Progenitor cell of endocrine pancreas (in vitro differentiated cells): ENCODE data around the gene RASGRP3. TPM values are rescaled to one million over a fixed set of nuclear protein-coding genes. Genes with fewer than 3 reads are reported as not detected.
A peak's percentile ranks its signal among the peaks of the same experiment; 100 is the strongest.

ENCODE experiments used
- DNase-seq: peaks from one replicate; pipeline ENCODE4 v3.0.0; 2021; ENCODE audit warnings: low spot score; ENCODE audit not compliant: unreplicated experiment
- H3K27ac Mint-ChIP-seq: 2 replicates; pipeline ENCODE4 v1.8.0; 2021; ENCODE audit warnings: mild to moderate bottlenecking, moderate library complexity, mixed read lengths
- H3K27me3 Mint-ChIP-seq: 2 replicates; pipeline ENCODE4 v1.8.0; 2021; ENCODE audit warnings: mixed read lengths
- H3K36me3 Mint-ChIP-seq: 2 replicates; pipeline ENCODE4 v1.8.0; 2022; ENCODE audit warnings: mixed read lengths; ENCODE audit not compliant: insufficient read depth
- H3K4me1 Mint-ChIP-seq: 2 replicates; pipeline ENCODE4 v1.8.0; 2021; ENCODE audit warnings: low read depth, mixed read lengths
- H3K4me3 Mint-ChIP-seq: 2 replicates; pipeline ENCODE4 v1.8.0; 2021; ENCODE audit warnings: low read depth, mild to moderate bottlenecking, moderate library complexity, mixed read lengths
- H3K9me3 Mint-ChIP-seq: 2 replicates; pipeline ENCODE4 v1.8.0; 2021; ENCODE audit warnings: low read depth, mixed read lengths
- total RNA-seq: library from RNA; stranded (reverse); gene quantifications from 2 replicates; pipeline ENCODE4 v1.2.1, GENCODE V29; 2021
- TF ChIP-seq, protein P1 (sequence below): fragments of 200-600 bp; sonication (generic); IDR thresholded peaks from one replicate; pipeline ENCODE4 v1.5.0; 2021; ENCODE audit warnings: antibody characterized with exemption, mild to moderate bottlenecking; ENCODE audit not compliant: unreplicated experiment

RASGRP3 gene
- total RNA-seq, 1 donor from 2014 or later: not detected

DNA sequence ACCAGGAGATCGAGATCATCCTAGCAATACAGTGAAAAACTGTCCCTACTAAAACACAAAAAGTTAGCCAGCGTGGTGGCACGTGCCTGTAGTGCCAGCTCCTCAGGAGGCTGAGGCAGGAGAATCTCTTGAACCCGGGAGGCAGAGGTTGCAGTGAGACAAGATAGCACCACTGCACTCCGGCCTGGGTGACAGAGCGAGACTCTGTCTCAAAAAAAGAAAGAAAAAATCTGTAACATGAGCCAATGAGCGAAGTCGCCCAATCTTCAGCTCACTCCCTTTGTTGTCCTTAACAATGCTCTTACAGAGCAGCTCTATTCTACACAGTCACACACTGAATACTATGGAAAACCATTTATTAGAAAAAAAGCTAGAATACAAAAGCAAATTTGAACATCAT is 100.6 kb downstream of the RASGRP3 start:
- Mint-ChIP-seq H3K36me3 (no peaks in the 10 kb centered on the region), H3K27me3 (no peaks in the 10 kb centered on the region), H3K4me3 (no peak overlapping the region), H3K4me1 (peaks cover 1% of the 10 kb centered on the region), H3K27ac (no peak overlapping the region), H3K9me3 (no peaks in the 10 kb centered on the region)
- no peak for DNase-seq
- TF ChIP-seq, protein P1, sequence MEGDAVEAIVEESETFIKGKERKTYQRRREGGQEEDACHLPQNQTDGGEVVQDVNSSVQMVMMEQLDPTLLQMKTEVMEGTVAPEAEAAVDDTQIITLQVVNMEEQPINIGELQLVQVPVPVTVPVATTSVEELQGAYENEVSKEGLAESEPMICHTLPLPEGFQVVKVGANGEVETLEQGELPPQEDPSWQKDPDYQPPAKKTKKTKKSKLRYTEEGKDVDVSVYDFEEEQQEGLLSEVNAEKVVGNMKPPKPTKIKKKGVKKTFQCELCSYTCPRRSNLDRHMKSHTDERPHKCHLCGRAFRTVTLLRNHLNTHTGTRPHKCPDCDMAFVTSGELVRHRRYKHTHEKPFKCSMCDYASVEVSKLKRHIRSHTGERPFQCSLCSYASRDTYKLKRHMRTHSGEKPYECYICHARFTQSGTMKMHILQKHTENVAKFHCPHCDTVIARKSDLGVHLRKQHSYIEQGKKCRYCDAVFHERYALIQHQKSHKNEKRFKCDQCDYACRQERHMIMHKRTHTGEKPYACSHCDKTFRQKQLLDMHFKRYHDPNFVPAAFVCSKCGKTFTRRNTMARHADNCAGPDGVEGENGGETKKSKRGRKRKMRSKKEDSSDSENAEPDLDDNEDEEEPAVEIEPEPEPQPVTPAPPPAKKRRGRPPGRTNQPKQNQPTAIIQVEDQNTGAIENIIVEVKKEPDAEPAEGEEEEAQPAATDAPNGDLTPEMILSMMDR: no peak

DNA sequence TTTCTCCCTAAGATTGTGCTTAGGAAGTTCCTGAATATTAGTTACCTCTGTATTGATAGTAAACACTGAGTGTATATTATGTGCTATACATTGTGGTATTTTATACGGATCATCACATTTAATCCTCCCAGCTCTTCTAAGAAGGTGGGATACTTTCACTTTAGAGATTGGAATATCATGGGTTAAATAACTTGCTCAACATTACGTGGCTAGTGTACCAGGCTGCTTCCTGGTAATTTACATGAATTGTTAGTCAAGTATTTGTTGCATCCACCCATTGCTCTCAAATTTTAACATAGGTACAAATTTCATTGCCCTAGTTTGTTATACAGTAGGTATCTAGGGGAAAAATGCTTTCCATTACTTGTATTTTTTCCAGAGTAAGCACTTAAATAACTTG is 101.2 kb downstream of the RASGRP3 start:
- TF ChIP-seq, protein P1: no peak
- Mint-ChIP-seq H3K27me3 (no peaks in the 10 kb centered on the region), H3K9me3 (no peaks in the 10 kb centered on the region), H3K4me3 (no peak overlapping the region), H3K36me3 (peaks cover 2% of the 10 kb centered on the region), H3K4me1 (peaks cover 1% of the 10 kb centered on the region), H3K27ac (no peak overlapping the region)
- DNase-seq: no peak

DNA sequence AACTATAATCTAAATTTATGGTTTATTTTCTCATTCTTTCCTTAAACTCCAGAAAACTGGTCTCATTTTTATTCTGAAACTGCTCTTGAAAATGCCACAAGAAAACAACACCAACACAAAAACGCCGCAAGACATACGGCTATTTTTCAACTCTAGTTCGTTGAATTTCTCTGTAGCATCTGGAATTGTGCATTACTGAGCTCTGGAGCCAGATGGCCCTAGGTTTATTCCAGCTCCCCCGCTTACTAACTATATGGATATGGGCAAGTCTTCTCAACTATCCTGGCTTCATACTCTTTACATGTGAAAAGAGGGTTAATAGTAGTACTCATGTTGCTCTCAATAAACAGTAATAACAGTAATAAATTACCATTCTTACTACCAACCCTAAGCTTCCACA is 102.8 kb downstream of the RASGRP3 start:
- TF ChIP-seq, protein P1: no peak
- DNase-seq: no peak
- Mint-ChIP-seq H3K9me3 (no peaks in the 10 kb centered on the region), H3K27ac (no peak overlapping the region), H3K4me1 (peaks cover 1% of the 10 kb centered on the region), H3K27me3 (no peaks in the 10 kb centered on the region), H3K4me3 (no peak overlapping the region), H3K36me3 (peaks cover 2% of the 10 kb centered on the region)

DNA sequence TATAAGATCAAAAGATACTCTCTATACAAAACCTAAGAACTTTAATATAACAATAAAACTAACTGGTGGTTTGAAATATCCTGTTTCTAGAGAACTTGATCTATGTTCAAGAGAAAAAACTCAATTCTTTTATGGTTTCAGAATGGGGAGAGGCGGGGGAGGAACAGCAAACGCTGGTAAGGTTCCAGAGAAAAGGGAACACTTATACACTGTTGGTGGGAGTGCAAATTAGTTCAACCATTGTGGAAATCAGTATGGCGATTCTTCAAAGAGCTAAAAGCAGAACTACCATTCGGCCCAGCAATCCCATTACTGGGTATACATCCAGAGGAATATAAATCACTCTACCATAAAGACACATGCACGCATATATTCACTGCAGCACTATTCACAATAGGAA is 105.4 kb downstream of the RASGRP3 start:
- Mint-ChIP-seq H3K36me3 (peaks cover 7% of the 10 kb centered on the region), H3K9me3 (no peaks in the 10 kb centered on the region), H3K27ac (no peak overlapping the region), H3K27me3 (no peaks in the 10 kb centered on the region), H3K4me1 (peaks cover 1% of the 10 kb centered on the region), H3K4me3 (no peak overlapping the region)
- TF ChIP-seq, protein P1: no peak
- DNase-seq: no peak

DNA sequence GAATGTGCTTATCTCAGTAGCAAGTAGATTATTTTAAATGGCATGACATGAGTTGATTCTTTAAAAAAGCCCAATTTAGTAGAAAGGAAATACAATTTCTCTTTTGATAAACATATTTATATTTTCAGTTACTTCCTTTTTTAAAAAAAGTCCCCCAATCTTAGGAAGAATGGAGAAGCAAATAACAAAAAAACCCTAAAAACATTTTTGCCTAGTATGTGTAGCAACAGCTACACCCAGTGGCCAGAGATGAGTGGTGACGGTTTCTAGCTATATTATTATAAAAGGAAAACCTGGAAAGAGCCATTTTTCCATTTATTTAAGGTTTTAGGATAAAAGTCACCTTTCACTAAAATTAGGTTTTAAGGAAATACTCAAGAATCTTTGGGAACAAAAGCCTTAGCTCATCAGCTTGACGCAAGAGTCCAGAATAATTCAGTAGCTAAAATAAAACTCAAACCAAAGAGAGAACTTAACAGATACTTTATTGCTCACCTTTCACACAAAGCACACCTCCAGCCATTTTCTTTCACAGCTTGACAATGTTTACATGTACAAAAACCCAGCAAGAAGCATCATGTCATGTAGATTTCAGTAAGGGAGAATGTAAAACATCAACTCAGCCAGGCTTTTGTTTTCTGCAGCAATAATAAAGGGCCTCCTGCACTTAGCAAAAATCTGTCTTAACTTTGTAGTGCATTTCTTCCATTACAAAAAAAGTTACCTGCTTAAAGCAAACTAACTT is 106.9 kb downstream of the RASGRP3 start:
- no peak for DNase-seq
- no peak overlapping the region for H3K27ac Mint-ChIP-seq

More for the DNA sequence above, 106.9 kb downstream of the RASGRP3 start:
- Mint-ChIP-seq H3K36me3 (peaks cover 7% of the 10 kb centered on the region), H3K4me1 (no peaks in the 10 kb centered on the region), H3K4me3 (no peak overlapping the region), H3K27me3 (no peaks in the 10 kb centered on the region), H3K9me3 (no peaks in the 10 kb centered on the region)
- TF ChIP-seq, protein P1: peak; percentile 96
